Smooth muscle cell (in vitro differentiated cells): ENCODE data around the gene DES. TPM values are rescaled to one million over a fixed set of nuclear protein-coding genes. Genes with fewer than 3 reads are reported as not detected.

ENCODE experiments used
- DNase-seq: peaks from one replicate; lab custom pipeline; 2025; ENCODE audit not compliant: unreplicated experiment; lab: John Stamatoyannopoulos, UW
- H2AFZ ChIP-seq: fragments of 200-600 bp; sonication (generic); 2 replicates; pipeline ENCODE4 v1.6.0; 2016; ENCODE audit warnings: antibody characterized with exemption, low read depth, mild to moderate bottlenecking
- H3F3A ChIP-seq: fragments of 200-600 bp; sonication (generic); 2 replicates; pipeline ENCODE4 v1.6.0; 2017; ENCODE audit warnings: antibody characterized with exemption, low read depth
- H3K27ac ChIP-seq: fragments of 200-600 bp; sonication (generic); 2 replicates; pipeline ENCODE4 v1.5.1; 2016; ENCODE audit warnings: low read depth, mild to moderate bottlenecking
- H3K27me3 ChIP-seq: fragments of 200-600 bp; sonication (generic); 2 replicates; pipeline ENCODE4 v1.6.1; 2016; ENCODE audit warnings: low read depth, mild to moderate bottlenecking
- H3K36me3 ChIP-seq: fragments of 200-600 bp; sonication (generic); 2 replicates; pipeline ENCODE4 v1.5.1; 2016; ENCODE audit warnings: low read depth
- H3K4me1 ChIP-seq: fragments of 200-600 bp; sonication (generic); 2 replicates; pipeline ENCODE4 v1.5.1; 2016; ENCODE audit warnings: low read depth
- H3K4me2 ChIP-seq: fragments of 200-600 bp; sonication (generic); 2 replicates; pipeline ENCODE4 v1.6.0; 2016; ENCODE audit warnings: mild to moderate bottlenecking
- H3K4me3 ChIP-seq: fragments of 200-600 bp; sonication (generic); 2 replicates; pipeline ENCODE4 v1.5.1; 2016; ENCODE audit warnings: mild to moderate bottlenecking
- H3K79me2 ChIP-seq: fragments of 200-600 bp; sonication (generic); 2 replicates; pipeline ENCODE4 v1.6.0; 2016; ENCODE audit warnings: low read depth, mild to moderate bottlenecking
- H3K9ac ChIP-seq: fragments of 200-600 bp; sonication (generic); 2 replicates; pipeline ENCODE4 v1.6.0; 2016; ENCODE audit warnings: low read depth
- H3K9me3 ChIP-seq: fragments of 200-600 bp; sonication (generic); replicated peaks from 2 replicates; pipeline ENCODE4 v1.5.1; 2016; ENCODE audit warnings: low read depth
- H4K20me1 ChIP-seq: fragments of 200-600 bp; sonication (generic); 2 replicates; pipeline ENCODE4 v1.6.0; 2016; ENCODE audit warnings: low read depth
- WGBS: methylation state at CpG from one replicate; pipeline ENCODE4 v1.1.7; 2016; ENCODE audit warnings: low lambda C conversion rate; 5-methylcytosine and 5-hydroxymethylcytosine counted together
- polyA plus RNA-seq: library from polyadenylated mRNA; unstranded; fragments of >200 nt; fragmentation: Nextera tagmentation; extraction: Ambion mirVana; gene quantifications from 2 replicates; pipeline ENCODE4 v1.2.1, GENCODE V29; 2016
- total RNA-seq: library from RNA; depleted of rRNA; stranded (reverse); fragments of >200 nt; gene quantifications from 2 replicates; pipeline ENCODE4 v1.2.3, GENCODE V29; 2014
- TF ChIP-seq, protein P1 (sequence below): fragments of 200-600 bp; sonication (generic); IDR thresholded peaks from 2 replicates; pipeline ENCODE4 v1.5.1; 2017; ENCODE audit warnings: borderline replicate concordance, mild to moderate bottlenecking, antibody characterized with exemption; ENCODE audit not compliant: insufficient read depth, poor library complexity, severe bottlenecking

DES gene
- total and polyA plus RNA-seq, 2 experiments from 2014 or later = 103 to 109 TPM

DNA sequence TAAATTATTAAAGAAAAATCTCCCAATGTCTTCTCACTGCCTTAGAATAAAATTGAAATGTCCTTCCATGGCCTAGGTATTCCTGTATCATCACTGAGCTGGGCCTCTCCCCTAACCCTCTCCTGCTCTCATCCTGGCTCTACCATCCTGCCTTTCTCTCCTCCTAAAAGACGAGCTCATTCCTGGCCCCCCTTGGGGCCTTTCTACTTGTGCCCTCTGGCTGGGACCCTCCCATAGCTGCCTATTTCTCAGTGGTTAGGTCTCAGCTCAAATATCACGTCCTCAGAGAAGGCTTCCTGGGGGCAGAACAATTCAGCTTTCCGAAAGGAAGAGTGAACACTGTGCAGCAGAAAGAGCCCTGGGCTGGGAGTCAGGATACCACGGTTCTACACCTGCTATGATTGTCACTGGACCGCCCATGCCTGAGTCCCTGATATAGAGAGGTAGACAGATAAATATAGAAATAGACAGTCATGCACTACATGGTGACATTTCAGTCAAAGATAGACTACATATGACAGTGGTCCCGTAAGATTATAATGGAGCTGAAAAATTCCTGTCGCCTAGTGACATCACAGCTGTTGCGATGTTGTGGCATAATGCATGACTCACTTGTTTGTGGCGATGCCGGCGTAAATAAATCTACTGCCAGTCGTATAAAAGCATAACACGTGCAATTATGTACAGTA lies 39.9 kb upstream of the DES start:
- H3K4me3 ChIP-seq = no peak overlapping the region
- H3K27ac ChIP-seq = no peak overlapping the region
- no peaks in the 10 kb centered on the region for H3K27me3 ChIP-seq
- H3K36me3 ChIP-seq = no peaks in the 10 kb centered on the region
- H3F3A ChIP-seq = no peaks in the 10 kb centered on the region
- H3K4me1 ChIP-seq = no peaks in the 10 kb centered on the region
- no peaks in the 10 kb centered on the region for H3K9me3 ChIP-seq
- H3K4me2 ChIP-seq = no peak overlapping the region
- no peak for DNase-seq
- no peak overlapping the region for H3K9ac ChIP-seq
- no peaks in the 10 kb centered on the region for H3K79me2 ChIP-seq
- no peaks in the 10 kb centered on the region for H4K20me1 ChIP-seq
- H2AFZ ChIP-seq = no peak overlapping the region
- 97% methylated on average over 13 of the region's 13 CpGs for WGBS
- TF ChIP-seq, protein P1, sequence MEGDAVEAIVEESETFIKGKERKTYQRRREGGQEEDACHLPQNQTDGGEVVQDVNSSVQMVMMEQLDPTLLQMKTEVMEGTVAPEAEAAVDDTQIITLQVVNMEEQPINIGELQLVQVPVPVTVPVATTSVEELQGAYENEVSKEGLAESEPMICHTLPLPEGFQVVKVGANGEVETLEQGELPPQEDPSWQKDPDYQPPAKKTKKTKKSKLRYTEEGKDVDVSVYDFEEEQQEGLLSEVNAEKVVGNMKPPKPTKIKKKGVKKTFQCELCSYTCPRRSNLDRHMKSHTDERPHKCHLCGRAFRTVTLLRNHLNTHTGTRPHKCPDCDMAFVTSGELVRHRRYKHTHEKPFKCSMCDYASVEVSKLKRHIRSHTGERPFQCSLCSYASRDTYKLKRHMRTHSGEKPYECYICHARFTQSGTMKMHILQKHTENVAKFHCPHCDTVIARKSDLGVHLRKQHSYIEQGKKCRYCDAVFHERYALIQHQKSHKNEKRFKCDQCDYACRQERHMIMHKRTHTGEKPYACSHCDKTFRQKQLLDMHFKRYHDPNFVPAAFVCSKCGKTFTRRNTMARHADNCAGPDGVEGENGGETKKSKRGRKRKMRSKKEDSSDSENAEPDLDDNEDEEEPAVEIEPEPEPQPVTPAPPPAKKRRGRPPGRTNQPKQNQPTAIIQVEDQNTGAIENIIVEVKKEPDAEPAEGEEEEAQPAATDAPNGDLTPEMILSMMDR = no peak

GRCh38 chr2:219380926-219381325 lies 37.3 kb upstream of the DES start:
- TF ChIP-seq, protein P1 = no peak

GRCh38 chr2:219381448-219381847 lies 36.7 kb upstream of the DES start:
- Histone ChIP-seq H3K9me3 (no peaks in the 10 kb centered on the region), H4K20me1 (no peaks in the 10 kb centered on the region), H3K4me1 (no peaks in the 10 kb centered on the region), H3K79me2 (no peaks in the 10 kb centered on the region), H2AFZ (no peak overlapping the region), H3K4me3 (no peak overlapping the region), H3F3A (no peaks in the 10 kb centered on the region), H3K9ac (no peak overlapping the region), H3K4me2 (no peak overlapping the region), H3K27ac (no peak overlapping the region), H3K27me3 (no peaks in the 10 kb centered on the region), H3K36me3 (no peaks in the 10 kb centered on the region)
- WGBS = 89% methylated on average over 9 of the region's 9 CpGs
- TF ChIP-seq, protein P1 = no peak
- DNase-seq = no peak

More at GRCh38 chr2:219380926-219381325, 37.3 kb upstream of the DES start:
- no peak overlapping the region for H3K27ac ChIP-seq
- no peaks in the 10 kb centered on the region for H3K4me1 ChIP-seq
- H3K79me2 ChIP-seq = no peaks in the 10 kb centered on the region
- no peaks in the 10 kb centered on the region for H3K9me3 ChIP-seq
- H3K27me3 ChIP-seq = no peaks in the 10 kb centered on the region
- no peaks in the 10 kb centered on the region for H4K20me1 ChIP-seq
- H3F3A ChIP-seq = no peaks in the 10 kb centered on the region
- DNase-seq = no peak
- H3K4me3 ChIP-seq = no peak overlapping the region
- no peak overlapping the region for H2AFZ ChIP-seq
- no peak overlapping the region for H3K4me2 ChIP-seq
- no peak overlapping the region for H3K9ac ChIP-seq
- no peaks in the 10 kb centered on the region for H3K36me3 ChIP-seq
